ENCODE data around the gene IFITM10.
"Not testable (repeated sequence)": the region's sequence is repeated elsewhere in the genome, so short reads cannot be mapped to it uniquely, and the experiment has no call there.

Gene IFITM10

DNA sequence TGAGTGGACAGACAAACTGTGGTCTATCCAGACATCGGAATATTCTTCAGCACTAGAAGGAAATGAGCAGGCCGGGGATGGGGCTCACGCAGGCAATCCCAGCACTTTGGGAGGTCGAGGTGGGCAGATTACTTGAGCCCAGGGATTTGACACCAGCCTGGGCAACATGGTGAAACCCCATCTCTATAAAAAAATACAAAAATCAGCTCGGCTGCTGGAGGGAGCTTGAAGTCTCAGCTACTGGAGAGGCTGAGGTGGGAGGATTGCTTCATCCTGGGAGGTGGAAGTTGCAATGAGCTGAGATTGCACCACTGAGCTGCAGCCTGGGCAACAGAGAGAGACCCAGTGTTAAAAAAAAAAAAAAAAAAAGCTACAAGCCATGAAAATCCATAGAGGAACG, 21.3 kb upstream of the IFITM10 start:
- Mint-ChIP-seq H3K27me3 (no peaks in the 10 kb centered on the region), H3K4me3 (no peak overlapping the region), H3K9me3 (no peaks in the 10 kb centered on the region), H3K36me3 (ENCODE audit: low read depth) (no peaks in the 10 kb centered on the region), H3K27ac (no peak overlapping the region), H3K4me1 (peaks cover 20% of the 10 kb centered on the region)
- no peak for DNase-seq
- no peak for ATAC-seq

DNA sequence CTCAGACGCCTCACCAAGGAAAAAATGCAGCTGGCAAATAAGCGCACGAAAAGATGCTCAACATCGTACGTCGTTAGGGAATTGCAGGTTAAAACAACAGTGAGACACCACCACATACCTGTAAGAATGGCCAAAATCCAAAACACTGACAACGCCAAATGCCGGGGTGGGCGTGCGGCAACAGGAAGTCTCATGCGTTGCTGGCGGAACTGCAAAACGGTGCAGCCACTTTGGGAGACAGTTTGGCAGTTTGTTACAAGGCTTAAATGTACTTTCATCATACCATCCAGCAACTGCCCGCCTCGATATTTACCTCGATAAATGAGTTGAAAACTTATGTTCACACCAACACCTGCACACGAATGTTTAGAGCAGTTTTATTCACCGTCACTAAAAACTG, 20.9 kb upstream of the IFITM10 start:
- no peak overlapping the region for H3K4me3 Mint-ChIP-seq
- no peaks in the 10 kb centered on the region for H3K9me3 Mint-ChIP-seq
- peak; percentile 0 for DNase-seq
- H3K27me3 Mint-ChIP-seq, result no peaks in the 10 kb centered on the region
- no peaks in the 10 kb centered on the region for H3K36me3 Mint-ChIP-seq (ENCODE audit: low read depth)
- no peak for ATAC-seq
- H3K4me1 Mint-ChIP-seq, result peaks cover 20% of the 10 kb centered on the region
- no peak overlapping the region for H3K27ac Mint-ChIP-seq

GRCh38 chr11:1770528-1770927, 20.1 kb upstream of the IFITM10 start:
- DNase-seq, result no peak
- Mint-ChIP-seq H3K4me1 (peaks cover 20% of the 10 kb centered on the region), H3K27me3 (no peaks in the 10 kb centered on the region), H3K27ac (no peak overlapping the region), H3K4me3 (no peak overlapping the region), H3K9me3 (no peaks in the 10 kb centered on the region), H3K36me3 (ENCODE audit: low read depth) (no peaks in the 10 kb centered on the region)
- no peak for ATAC-seq

- ATAC-seq, result no peak
- no peaks in the 10 kb centered on the region for H3K36me3 Mint-ChIP-seq (ENCODE audit: low read depth)
- H3K27ac Mint-ChIP-seq, result no peak overlapping the region
- H3K9me3 Mint-ChIP-seq, result no peaks in the 10 kb centered on the region
- no peak for DNase-seq
- no peaks in the 10 kb centered on the region for H3K27me3 Mint-ChIP-seq
- peaks cover 20% of the 10 kb centered on the region for H3K4me1 Mint-ChIP-seq
- H3K4me3 Mint-ChIP-seq, result no peak overlapping the region
Observed at GRCh38 chr11:1770061-1770460, 19.7 kb upstream of the IFITM10 start.

- peaks cover 23% of the 10 kb centered on the region for H3K4me1 Mint-ChIP-seq
- not testable (repeated sequence) for H3K27me3 Mint-ChIP-seq; H3K27ac Mint-ChIP-seq; DNase-seq; H3K9me3 Mint-ChIP-seq; H3K4me3 Mint-ChIP-seq; ATAC-seq; H3K36me3 Mint-ChIP-seq (ENCODE audit: low read depth)
Observed at GRCh38 chr11:1769304-1769936, 19.0 kb upstream of the IFITM10 start.

DNA sequence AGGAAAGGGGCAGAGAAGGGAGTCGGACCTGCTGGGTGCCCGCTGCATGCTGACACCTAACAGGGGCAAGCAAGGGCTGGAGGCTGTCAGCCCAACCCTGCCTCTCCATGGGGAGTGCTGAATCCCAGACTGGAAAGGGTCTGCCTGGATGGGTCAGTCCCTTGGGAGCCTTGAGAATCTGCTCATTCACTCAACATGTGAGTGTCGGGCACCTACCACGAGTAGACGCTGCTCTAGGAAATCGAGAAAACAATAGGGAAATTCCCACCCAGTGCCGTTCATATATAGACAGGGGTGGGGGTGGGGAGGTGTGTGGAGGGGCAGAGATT, 17.7 kb upstream of the IFITM10 start:
- no peak overlapping the region for H3K27ac Mint-ChIP-seq
- H3K9me3 Mint-ChIP-seq, result no peaks in the 10 kb centered on the region
- H3K27me3 Mint-ChIP-seq, result no peaks in the 10 kb centered on the region
- ATAC-seq, result no peak
- no peak for DNase-seq
- peaks cover 19% of the 10 kb centered on the region for H3K4me1 Mint-ChIP-seq
- H3K4me3 Mint-ChIP-seq, result no peak overlapping the region
- no peaks in the 10 kb centered on the region for H3K36me3 Mint-ChIP-seq (ENCODE audit: low read depth)

DNA sequence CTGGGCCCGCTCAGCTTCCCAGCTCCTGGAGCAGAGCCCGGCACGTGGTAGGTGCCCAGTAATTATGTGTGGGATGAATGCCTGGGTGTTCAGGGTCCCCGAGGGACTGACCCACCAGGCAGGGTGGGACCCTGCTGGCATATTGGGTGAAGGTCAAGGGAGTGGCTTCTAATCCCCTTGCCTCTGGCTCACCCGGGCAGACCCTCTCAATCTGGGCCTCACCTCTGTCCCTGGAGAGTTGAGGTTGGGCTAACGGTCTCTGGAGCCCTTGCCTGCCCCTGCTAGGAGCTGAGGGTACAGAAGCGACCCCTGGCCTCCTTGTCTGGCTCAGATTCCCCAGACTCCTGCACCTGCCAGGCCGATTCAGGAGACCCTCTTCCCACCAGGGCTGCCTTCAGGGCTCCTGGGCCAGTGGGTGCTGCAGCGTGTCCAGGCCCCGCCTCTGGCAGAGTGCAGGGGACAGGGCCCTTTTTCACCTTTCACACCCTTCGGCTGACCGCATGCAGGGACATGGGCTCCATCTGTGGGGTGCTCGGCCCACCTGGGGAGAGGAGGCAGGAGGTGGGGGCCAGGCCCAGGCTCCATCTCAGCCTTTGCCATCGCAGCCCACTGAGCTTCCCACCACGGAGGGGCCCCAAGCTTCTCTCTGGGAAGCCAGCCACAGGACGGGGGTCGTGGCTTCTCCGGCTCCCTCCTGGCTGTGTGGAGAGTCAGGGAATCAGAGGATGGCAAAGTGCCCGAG, 17.2 kb upstream of the IFITM10 start:
- Mint-ChIP-seq H3K4me3 (no peak overlapping the region), H3K27me3 (no peaks in the 10 kb centered on the region), H3K9me3 (no peaks in the 10 kb centered on the region), H3K36me3 (ENCODE audit: low read depth) (no peaks in the 10 kb centered on the region), H3K27ac (no peak overlapping the region), H3K4me1 (peaks cover 21% of the 10 kb centered on the region)
- ATAC-seq, result no peak
- no peak for DNase-seq

GRCh38 chr11:1766719-1767398, 16.5 kb upstream of the IFITM10 start:
- no peaks in the 10 kb centered on the region for H3K9me3 Mint-ChIP-seq
- no peaks in the 10 kb centered on the region for H3K27me3 Mint-ChIP-seq
- DNase-seq (no peak), ATAC-seq (no peak)
- H3K4me3 Mint-ChIP-seq, result no peak overlapping the region
- peaks cover 21% of the 10 kb centered on the region for H3K4me1 Mint-ChIP-seq
- no peak overlapping the region for H3K27ac Mint-ChIP-seq
- H3K36me3 Mint-ChIP-seq (ENCODE audit: low read depth), result no peaks in the 10 kb centered on the region

DNA sequence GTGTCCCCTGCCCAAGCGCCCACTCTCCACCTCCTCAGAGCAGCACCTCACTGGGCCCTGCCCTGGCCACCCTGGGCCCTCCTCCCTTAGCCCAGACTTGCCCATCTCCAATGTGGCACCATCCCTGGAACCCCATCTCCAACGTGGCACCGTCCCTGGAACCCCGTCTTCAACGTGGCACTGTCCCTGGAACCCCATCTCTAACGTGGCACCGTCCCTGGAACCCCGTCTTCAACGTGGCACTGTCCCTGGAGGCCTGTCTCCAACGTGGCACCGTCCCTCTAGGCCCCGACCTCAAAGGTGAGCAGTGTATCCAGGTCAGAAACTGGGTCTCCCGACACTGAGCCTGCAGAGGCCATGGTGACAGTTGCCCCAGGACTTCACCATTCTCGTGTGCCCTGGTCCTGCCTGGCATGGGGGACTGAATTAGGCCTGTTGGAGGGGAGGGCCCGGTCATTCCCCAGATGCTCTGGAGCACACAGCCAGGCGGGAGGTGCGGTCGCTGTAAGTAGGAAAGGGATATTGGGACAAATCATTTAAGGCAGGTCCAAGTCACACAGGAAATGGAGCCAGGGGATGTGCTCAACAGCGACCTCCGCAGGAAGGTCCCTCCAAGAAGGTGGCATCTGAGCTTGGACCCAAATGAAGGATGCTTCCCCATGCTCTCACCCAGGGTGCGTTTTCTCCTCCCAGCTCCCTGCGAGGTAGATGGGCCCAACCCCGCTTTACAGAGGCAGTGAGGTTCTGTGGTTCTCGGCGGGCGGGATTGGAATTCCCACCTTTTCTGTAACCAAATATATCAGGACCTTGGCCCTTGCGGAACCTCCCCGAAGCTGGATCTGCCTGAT, 15.7 kb upstream of the IFITM10 start:
- Mint-ChIP-seq H3K4me1 (peaks cover 22% of the 10 kb centered on the region), H3K27me3 (no peaks in the 10 kb centered on the region), H3K27ac (no peak overlapping the region), H3K9me3 (no peaks in the 10 kb centered on the region), H3K4me3 (no peak overlapping the region), H3K36me3 (ENCODE audit: low read depth) (no peaks in the 10 kb centered on the region)
- DNase-seq (no peak), ATAC-seq (no peak)

GRCh38 chr11:1763796-1764661, 13.6 kb upstream of the IFITM10 start, which contains the start of gene CTSD:
Gene CTSD, minus strand, starts transcription at chr11:1763927. Its CDS starts 68 bp downstream, at chr11:1763859.
- H3K27ac Mint-ChIP-seq, result peak within 1 kb of the TSS; percentile 88

DNA sequence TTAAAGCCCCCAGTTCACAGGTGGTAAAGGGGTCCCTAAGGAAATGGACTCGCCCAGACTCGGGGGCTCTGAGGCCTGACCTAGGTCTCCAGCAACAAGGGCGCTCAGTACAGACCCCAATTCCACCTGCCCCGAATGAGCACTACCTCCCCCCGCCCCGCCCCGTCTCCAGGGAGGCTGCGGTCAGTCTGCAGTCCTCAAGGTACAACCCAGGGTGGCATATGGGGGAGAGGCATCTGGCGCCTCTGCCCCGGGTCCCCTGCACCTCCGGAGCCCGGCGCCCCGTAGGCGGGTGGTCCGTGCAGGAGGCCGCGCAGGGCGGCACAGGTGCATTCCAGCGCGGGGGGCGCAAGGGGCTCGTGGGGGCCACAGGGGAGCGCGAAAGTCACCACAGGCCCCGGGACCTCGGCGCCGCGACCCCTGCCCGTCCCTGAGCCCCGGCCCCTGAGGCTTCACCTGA, 13.0 kb upstream of the IFITM10 start:
- H3K4me3 Mint-ChIP-seq, result peak overlapping the region; percentile 61
- H3K4me1 Mint-ChIP-seq, result peaks cover 31% of the 10 kb centered on the region
- peak; percentile 6 for ATAC-seq
- DNase-seq, result no peak
- H3K9me3 Mint-ChIP-seq, result no peaks in the 10 kb centered on the region
- H3K27ac Mint-ChIP-seq, result no peak overlapping the region
- no peaks in the 10 kb centered on the region for H3K27me3 Mint-ChIP-seq
- no peaks in the 10 kb centered on the region for H3K36me3 Mint-ChIP-seq (ENCODE audit: low read depth)

More at GRCh38 chr11:1763796-1764661, 13.6 kb upstream of the IFITM10 start, which contains the start of gene CTSD:
- peaks cover 25% of the 10 kb centered on the region for H3K4me1 Mint-ChIP-seq
- peak; percentile 93 for DNase-seq
- H3K9me3 Mint-ChIP-seq, result no peaks in the 10 kb centered on the region
- H3K4me3 Mint-ChIP-seq, result peak within 1 kb of the TSS; percentile 85
- H3K27me3 Mint-ChIP-seq, result no peaks in the 10 kb centered on the region
- ATAC-seq, result peak; percentile 70
- no peaks in the 10 kb centered on the region for H3K36me3 Mint-ChIP-seq (ENCODE audit: low read depth)

DNA sequence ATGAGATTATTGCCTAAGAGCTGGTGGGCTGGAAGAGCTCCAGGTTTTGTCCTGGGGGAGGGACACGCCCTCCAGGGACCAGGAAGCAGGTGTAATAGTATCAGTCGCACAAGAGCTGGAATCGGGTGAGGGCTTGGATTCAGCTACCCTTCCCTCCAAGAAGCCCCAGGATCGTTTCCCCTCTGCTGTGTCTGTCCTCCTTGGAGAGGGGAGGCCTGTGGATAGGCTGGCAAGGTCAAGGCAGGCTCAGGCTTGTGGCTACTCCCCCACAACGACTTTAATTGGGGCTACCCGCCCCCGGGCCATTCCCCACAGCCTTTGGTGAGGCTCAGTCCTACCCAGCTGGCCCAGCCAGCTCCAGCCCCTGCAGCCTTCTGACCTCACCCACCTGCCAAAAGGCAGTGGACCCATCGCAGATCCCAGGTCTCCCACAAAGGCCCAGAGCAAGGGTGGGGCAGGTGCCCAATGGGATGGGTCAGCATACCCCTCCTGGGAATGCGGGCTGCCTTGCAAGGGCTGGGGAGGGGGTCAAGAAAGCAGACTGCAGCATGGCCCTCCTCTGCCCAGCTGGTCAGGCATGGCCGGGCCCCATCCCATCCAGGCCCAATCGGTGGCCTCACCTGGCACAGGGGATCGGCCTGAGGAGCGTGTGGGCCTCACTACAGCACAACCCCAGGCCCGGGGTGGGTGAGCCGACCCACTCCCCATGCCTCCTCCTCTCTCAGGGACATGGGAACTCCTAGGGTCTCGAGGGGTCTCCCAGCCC, 12.3 kb upstream of the IFITM10 start:
- ATAC-seq (no peak), DNase-seq (no peak)
- no peaks in the 10 kb centered on the region for H3K27me3 Mint-ChIP-seq
- no peak overlapping the region for H3K27ac Mint-ChIP-seq
- peak overlapping the region; percentile 61 for H3K4me3 Mint-ChIP-seq
- H3K4me1 Mint-ChIP-seq, result peaks cover 36% of the 10 kb centered on the region
- H3K36me3 Mint-ChIP-seq (ENCODE audit: low read depth), result no peaks in the 10 kb centered on the region
- H3K9me3 Mint-ChIP-seq, result no peaks in the 10 kb centered on the region

DNA sequence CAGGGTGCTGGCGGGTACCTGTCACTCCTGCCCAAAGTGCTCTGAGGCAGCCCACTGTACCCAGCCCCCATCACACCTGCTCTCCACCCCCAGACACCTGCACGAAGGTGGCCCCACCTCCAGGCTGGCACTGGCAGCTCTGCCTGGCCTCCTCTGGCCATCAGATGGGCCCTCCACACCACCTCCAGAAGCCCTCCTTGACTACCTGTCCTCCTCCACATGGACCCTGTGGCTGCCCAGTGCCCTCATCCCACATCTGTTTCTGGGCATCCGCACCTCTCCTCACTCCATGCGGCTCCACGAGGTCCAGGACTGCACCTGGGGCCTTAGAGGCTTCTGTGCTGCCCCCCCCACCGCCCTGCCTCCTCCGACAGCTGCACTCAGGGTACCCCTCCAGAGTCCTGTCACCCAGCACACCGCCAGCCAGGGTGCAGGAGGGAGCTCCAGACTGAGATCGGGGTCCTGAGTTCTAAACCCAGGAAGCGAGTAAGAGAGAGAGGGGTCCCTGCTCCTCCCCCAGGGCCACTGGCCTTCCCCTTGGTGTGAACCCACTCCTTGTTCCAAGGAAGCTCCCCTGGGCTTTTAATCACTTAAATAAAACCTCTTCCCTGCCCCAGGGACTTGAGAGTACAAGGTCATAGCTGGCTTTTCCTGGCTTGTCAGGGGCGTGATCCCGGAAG, 11.6 kb upstream of the IFITM10 start:
- Mint-ChIP-seq H3K4me3 (peak overlapping the region; percentile 61), H3K9me3 (no peaks in the 10 kb centered on the region), H3K27ac (no peak overlapping the region), H3K36me3 (ENCODE audit: low read depth) (no peaks in the 10 kb centered on the region), H3K27me3 (no peaks in the 10 kb centered on the region), H3K4me1 (peaks cover 43% of the 10 kb centered on the region)
- DNase-seq (no peak), ATAC-seq (no peak)

Measured in activated naive CD8-positive, alpha-beta T cell treated with anti-CD3 and anti-CD28 coated beads, Interleukin-2, amount 50 U/mL, for 24 hours (primary cell).